Retinal pigment epithelial cell (primary cell): ENCODE measurements around the gene DAPK1.
A peak's percentile ranks its signal among the peaks of the same experiment; 100 is the strongest.

ENCODE experiments used
- DNase-seq: peaks from one replicate; pipeline ENCODE4 v3.0.0-alpha.2; 2010; ENCODE audit warnings: low read depth
- H3K4me3 ChIP-seq: 2 replicates; pipeline ENCODE4 v1.5.1; 2011; ENCODE audit warnings: mild to moderate bottlenecking, low read length, control low read depth, moderate library complexity
- CTCF ChIP-seq: conservative IDR thresholded peaks from 2 replicates; pipeline ENCODE4 v1.5.1; 2011; ENCODE audit warnings: low read depth, low read length, control low read depth, inconsistent platforms

DAPK1 gene

GRCh38 chr9:87622098-87622497, 124.4 kb downstream of the DAPK1 start:
- no peak for TF ChIP-seq CTCF
- DNase-seq, result no peak
- H3K4me3 ChIP-seq, result no peak overlapping the region

DNA sequence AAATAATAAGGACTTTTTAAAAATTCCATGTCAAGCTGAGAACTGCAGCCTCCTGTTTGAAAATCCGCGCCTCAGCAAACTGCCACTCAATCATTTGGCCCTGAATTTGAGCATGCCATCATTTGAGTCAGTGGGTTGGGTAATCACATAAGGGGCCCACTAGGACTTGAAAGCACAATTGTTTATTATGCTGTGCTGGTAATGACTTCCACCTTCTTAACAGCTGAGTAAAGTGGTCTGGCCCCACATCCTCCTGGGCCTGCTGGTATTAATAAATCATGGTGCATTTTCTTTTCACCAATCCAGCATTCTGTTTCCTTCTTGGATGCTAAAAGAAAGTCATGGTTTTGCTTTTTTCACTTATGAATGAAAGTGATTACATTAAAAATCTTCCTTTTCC, 125.3 kb downstream of the DAPK1 start:
- H3K4me3 ChIP-seq, result no peak overlapping the region
- no peak for DNase-seq
- no peak for TF ChIP-seq CTCF

- no peak overlapping the region for H3K4me3 ChIP-seq
- TF ChIP-seq CTCF, result no peak
- no peak for DNase-seq
These were observed 130.7 kb downstream of the DAPK1 start for GRCh38 chr9:87628346-87628745.

- TF ChIP-seq CTCF, result no peak
- H3K4me3 ChIP-seq, result no peak overlapping the region
- no peak for DNase-seq
These were observed 131.4 kb downstream of the DAPK1 start for GRCh38 chr9:87629104-87629503.

DNA sequence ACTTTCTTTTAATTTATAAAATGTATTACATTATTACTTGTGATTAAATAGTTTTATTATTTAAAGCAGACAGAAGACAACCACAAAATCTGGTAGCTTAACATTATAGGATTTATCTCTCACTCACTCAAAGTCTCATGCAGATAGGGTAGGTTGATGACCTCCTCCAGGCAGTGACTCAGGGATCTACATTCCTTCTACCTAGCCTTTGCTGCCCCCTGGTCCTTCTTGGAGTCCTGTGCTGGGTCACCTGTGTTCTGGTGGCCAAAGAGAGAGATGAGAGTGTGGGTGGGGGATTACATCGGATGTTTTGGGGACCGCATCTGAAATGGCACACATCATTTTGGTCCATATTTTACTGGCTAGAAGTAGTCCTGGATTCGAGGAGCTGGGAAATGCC, 132.6 kb downstream of the DAPK1 start:
- no peak overlapping the region for H3K4me3 ChIP-seq
- peak; percentile 11 for TF ChIP-seq CTCF

GRCh38 chr9:87630846-87631245, 133.2 kb downstream of the DAPK1 start:
- no peak overlapping the region for H3K4me3 ChIP-seq
- DNase-seq, result no peak
- no peak for TF ChIP-seq CTCF

More for the DNA sequence above, 132.6 kb downstream of the DAPK1 start:
- no peak for DNase-seq

GRCh38 chr9:87635656-87636501, 138.2 kb downstream of the DAPK1 start:
- H3K4me3 ChIP-seq, result no peak overlapping the region
- no peak for DNase-seq
- no peak for TF ChIP-seq CTCF
